Neural crest cell (in vitro differentiated cells): ENCODE data around the gene RAE1. TPM values are rescaled to one million over a fixed set of nuclear protein-coding genes. Genes with fewer than 3 reads are reported as not detected.

Experiments
- DNase-seq: peaks from one replicate; pipeline ENCODE4 v3.0.0; 2021; ENCODE audit warnings: low read depth, mixed read lengths, low spot score
- H3K27ac Mint-ChIP-seq: one replicate; pipeline ENCODE4 v1.8.0; 2021; ENCODE audit warnings: mild to moderate bottlenecking, mixed read lengths; ENCODE audit not compliant: unreplicated experiment
- H3K27me3 Mint-ChIP-seq: 2 replicates; pipeline ENCODE4 v1.8.0; 2021; ENCODE audit warnings: low read depth, mild to moderate bottlenecking, mixed read lengths
- H3K36me3 Mint-ChIP-seq: 2 replicates; pipeline ENCODE4 v1.8.0; 2021; ENCODE audit warnings: low read depth, mild to moderate bottlenecking, mixed read lengths
- H3K4me1 Mint-ChIP-seq: 2 replicates; pipeline ENCODE4 v1.8.0; 2021; ENCODE audit warnings: mixed read lengths
- H3K4me3 Mint-ChIP-seq: one replicate; pipeline ENCODE4 v1.8.0; 2021; ENCODE audit warnings: mild to moderate bottlenecking, mixed read lengths
- H3K9me3 Mint-ChIP-seq: 2 replicates; pipeline ENCODE4 v1.8.0; 2021; ENCODE audit warnings: mixed read lengths
- CTCF ChIP-seq: fragments of 200-600 bp; sonication (generic); conservative IDR thresholded peaks from 2 replicates; pipeline ENCODE4 v1.5.0; 2021; ENCODE audit warnings: antibody characterized with exemption, mild to moderate bottlenecking
- total RNA-seq: library from RNA; stranded (reverse); gene quantifications from 2 replicates; pipeline ENCODE4 v1.2.1, GENCODE V29; 2021

The RAE1 gene
- total RNA-seq, 1 donor from 2014 or later = 57.0 TPM

- Mint-ChIP-seq H3K27ac (no peak overlapping the region), H3K36me3 (peaks cover 3% of the 10 kb centered on the region), H3K4me3 (peak overlapping the region; percentile 89), H3K9me3 (no peaks in the 10 kb centered on the region), H3K27me3 (peaks cover 6% of the 10 kb centered on the region), H3K4me1 (peaks cover 52% of the 10 kb centered on the region)
- no peak for TF ChIP-seq CTCF
- no peak for DNase-seq
Observed at GRCh38 chr20:57391439-57392301, 40.6 kb downstream of the RAE1 start.

GRCh38 chr20:57392512-57393271, 41.6 kb downstream of the RAE1 start:
- Mint-ChIP-seq H3K27ac (no peak overlapping the region), H3K27me3 (peaks cover 6% of the 10 kb centered on the region), H3K9me3 (no peaks in the 10 kb centered on the region), H3K36me3 (peaks cover 3% of the 10 kb centered on the region), H3K4me1 (peaks cover 58% of the 10 kb centered on the region), H3K4me3 (peak overlapping the region; percentile 89)
- TF ChIP-seq CTCF = no peak
- DNase-seq = no peak

- Mint-ChIP-seq H3K4me1 (peaks cover 63% of the 10 kb centered on the region), H3K27ac (no peak overlapping the region), H3K4me3 (peak overlapping the region; percentile 89), H3K36me3 (peaks cover 3% of the 10 kb centered on the region), H3K27me3 (peaks cover 6% of the 10 kb centered on the region), H3K9me3 (no peaks in the 10 kb centered on the region)
- no peak for DNase-seq
- no peak for TF ChIP-seq CTCF
Observed at GRCh38 chr20:57393321-57394120, 42.5 kb downstream of the RAE1 start.

GRCh38 chr20:57394121-57395082, 43.3 kb downstream of the RAE1 start:
- Mint-ChIP-seq H3K4me1 (peaks cover 64% of the 10 kb centered on the region), H3K4me3 (peak overlapping the region; percentile 89), H3K27ac (no peak overlapping the region), H3K9me3 (no peaks in the 10 kb centered on the region), H3K36me3 (peaks cover 3% of the 10 kb centered on the region), H3K27me3 (peaks cover 6% of the 10 kb centered on the region)
- no peak for DNase-seq
- TF ChIP-seq CTCF = no peak
